Lung (tissue), 12 donors: ENCODE measurements around the gene TMPRSS3. TPM values are rescaled to one million over a fixed set of nuclear protein-coding genes. Genes with fewer than 3 reads are reported as not detected.

Experiments used
- ATAC-seq: fragments of 200-7000 bp; cut with Tn5 transposase; one replicate; pipeline ENCODE4 v1.9.1; 2020; ENCODE audit warnings: moderate number of reproducible peaks; ENCODE audit not compliant: insufficient read depth, low FRiP score
- DNase-seq, 3 donors: peaks; one replicate each; pipeline ENCODE4 v3.0.0-alpha.2; 2013 to 2017
- H3K27ac ChIP-seq, 2 donors: one replicate each; pipeline ENCODE4 v1.5.1; 2013; ENCODE audit warnings: mild to moderate bottlenecking in 2 of 2, moderate library complexity in 2 of 2, control low read depth in 1 of 2, inconsistent platforms in 1 of 2, low read depth in 1 of 2, low read length in 1 of 2
- H3K27me3 ChIP-seq, 3 donors: one replicate each; pipeline ENCODE4 v1.5.1; 2013; ENCODE audit warnings: low read length in 2 of 3; ENCODE audit not compliant: control insufficient read depth in 3 of 3, insufficient read depth in 3 of 3
- H3K36me3 ChIP-seq, 4 donors: one replicate each; pipeline ENCODE4 v1.5.1; 2013; ENCODE audit warnings: low read length in 4 of 4, mild to moderate bottlenecking in 1 of 4, moderate library complexity in 1 of 4; ENCODE audit not compliant: control insufficient read depth in 4 of 4, insufficient read depth in 4 of 4
- H3K4me1 ChIP-seq, 5 donors: one replicate each; pipeline ENCODE4 v1.5.1; 2013; ENCODE audit warnings: low read length in 5 of 5, mild to moderate bottlenecking in 2 of 5, moderate library complexity in 1 of 5; ENCODE audit not compliant: control insufficient read depth in 5 of 5, insufficient read depth in 5 of 5
- H3K4me3 ChIP-seq: one replicate; pipeline ENCODE4 v1.5.1; 2013; ENCODE audit warnings: mild to moderate bottlenecking, control low read depth, moderate library complexity
- H3K9ac ChIP-seq, 2 donors: one replicate each; pipeline ENCODE4 v1.5.1; 2013; ENCODE audit warnings: low read length in 2 of 2, control low read depth in 1 of 2; ENCODE audit not compliant: insufficient read depth in 1 of 2
- H3K9me3 ChIP-seq, 4 donors: one replicate each; pipeline ENCODE4 v1.5.1; 2013; ENCODE audit warnings: low read length in 3 of 4, mild to moderate bottlenecking in 1 of 4, moderate library complexity in 1 of 4; ENCODE audit not compliant: control insufficient read depth in 4 of 4, insufficient read depth in 3 of 4
- WGBS, 2 donors: extraction: QIAGEN DNeasy Blood & Tissue Kit; methylation state at CpG; one replicate each; pipeline ENCODE4 v1.1.7; 2013; 5-methylcytosine and 5-hydroxymethylcytosine counted together
- polyA plus RNA-seq, 2 donors: library from polyadenylated mRNA; stranded (reverse); fragments of 200-250 nt; gene quantifications; one replicate each; pipeline ENCODE4 v1.2.1, GENCODE V29; 2013
- total RNA-seq, 2 donors: library from RNA; depleted of rRNA in 1 of 2; stranded (reverse); fragments of >200 nt in 1 of 2; gene quantifications; one replicate each; pipeline ENCODE4 v1.2.1, GENCODE V29; 2014 to 2021
- TF ChIP-seq, protein P1 (sequence below): IDR thresholded peaks from 2 replicates; pipeline ENCODE4 v1.5.1; 2012; ENCODE audit warnings: mild to moderate bottlenecking; ENCODE audit errors: control extremely low read depth, extremely low read depth
- donor health status: control.
- donor health status: control.
- donor health status: Bipolar disorder and iron deficiency.
- donor health status: healthy.
- donor health status: DM: yes; HTN: yes; CAD: no.

TMPRSS3 gene
- total and polyA plus RNA-seq, 4 donors, result 2.1 to 7.9 (median 4.2) TPM

DNA sequence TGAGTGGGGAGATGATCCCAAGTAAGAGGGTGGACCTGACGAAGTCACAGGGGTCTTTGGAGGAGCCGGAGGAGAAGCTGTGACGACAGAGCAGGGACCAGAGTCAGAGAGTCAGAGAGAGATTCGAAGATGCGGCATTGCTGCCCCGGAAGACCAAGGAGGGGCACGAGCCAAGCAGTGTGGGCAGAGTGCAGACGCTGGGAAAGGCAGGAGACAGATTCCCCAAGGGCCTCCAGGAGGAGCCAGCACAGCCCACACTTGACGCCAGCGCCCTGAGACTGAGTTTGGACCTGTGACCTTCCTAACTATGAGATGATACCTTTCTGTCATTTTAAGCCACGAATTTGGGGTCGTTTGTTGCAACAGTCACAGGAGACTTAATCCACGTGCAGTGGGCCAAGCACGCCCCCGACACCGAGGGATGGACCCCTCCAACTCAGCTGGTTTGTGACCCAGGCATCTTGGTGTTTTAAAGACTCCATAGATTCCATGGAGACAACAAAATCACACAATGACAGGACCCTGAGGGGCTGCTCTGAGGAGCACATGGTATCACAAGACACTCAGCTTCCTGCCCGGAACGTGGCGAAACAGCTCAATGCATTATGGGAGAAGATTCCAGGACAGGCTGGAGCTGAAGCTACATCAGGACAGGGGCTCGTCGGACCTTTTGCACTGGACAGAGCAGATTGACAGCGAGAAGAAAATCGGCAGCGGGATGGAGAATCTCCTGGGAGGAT lies 18.5 kb downstream of the TMPRSS3 start:
- no peak overlapping the region for H3K27ac ChIP-seq
- 87% methylated on average over 24 of the region's 24 CpGs for WGBS, 2 donors
- H3K9ac ChIP-seq, result no peak overlapping the region
- peaks cover 0 to 5% (median 1%) of the 10 kb centered on the region in 4 donors for H3K9me3 ChIP-seq
- ATAC-seq (no peak), DNase-seq (no peak)
- TF ChIP-seq, protein P1, sequence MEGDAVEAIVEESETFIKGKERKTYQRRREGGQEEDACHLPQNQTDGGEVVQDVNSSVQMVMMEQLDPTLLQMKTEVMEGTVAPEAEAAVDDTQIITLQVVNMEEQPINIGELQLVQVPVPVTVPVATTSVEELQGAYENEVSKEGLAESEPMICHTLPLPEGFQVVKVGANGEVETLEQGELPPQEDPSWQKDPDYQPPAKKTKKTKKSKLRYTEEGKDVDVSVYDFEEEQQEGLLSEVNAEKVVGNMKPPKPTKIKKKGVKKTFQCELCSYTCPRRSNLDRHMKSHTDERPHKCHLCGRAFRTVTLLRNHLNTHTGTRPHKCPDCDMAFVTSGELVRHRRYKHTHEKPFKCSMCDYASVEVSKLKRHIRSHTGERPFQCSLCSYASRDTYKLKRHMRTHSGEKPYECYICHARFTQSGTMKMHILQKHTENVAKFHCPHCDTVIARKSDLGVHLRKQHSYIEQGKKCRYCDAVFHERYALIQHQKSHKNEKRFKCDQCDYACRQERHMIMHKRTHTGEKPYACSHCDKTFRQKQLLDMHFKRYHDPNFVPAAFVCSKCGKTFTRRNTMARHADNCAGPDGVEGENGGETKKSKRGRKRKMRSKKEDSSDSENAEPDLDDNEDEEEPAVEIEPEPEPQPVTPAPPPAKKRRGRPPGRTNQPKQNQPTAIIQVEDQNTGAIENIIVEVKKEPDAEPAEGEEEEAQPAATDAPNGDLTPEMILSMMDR, result no peak
- no peaks in the 10 kb centered on the region for H3K27me3 ChIP-seq
- H3K36me3 ChIP-seq, result no peaks in the 10 kb centered on the region
- H3K4me1 ChIP-seq, result peaks cover 0 to 7% (median 0%) of the 10 kb centered on the region in 5 donors
- H3K4me3 ChIP-seq, result no peak overlapping the region

DNA sequence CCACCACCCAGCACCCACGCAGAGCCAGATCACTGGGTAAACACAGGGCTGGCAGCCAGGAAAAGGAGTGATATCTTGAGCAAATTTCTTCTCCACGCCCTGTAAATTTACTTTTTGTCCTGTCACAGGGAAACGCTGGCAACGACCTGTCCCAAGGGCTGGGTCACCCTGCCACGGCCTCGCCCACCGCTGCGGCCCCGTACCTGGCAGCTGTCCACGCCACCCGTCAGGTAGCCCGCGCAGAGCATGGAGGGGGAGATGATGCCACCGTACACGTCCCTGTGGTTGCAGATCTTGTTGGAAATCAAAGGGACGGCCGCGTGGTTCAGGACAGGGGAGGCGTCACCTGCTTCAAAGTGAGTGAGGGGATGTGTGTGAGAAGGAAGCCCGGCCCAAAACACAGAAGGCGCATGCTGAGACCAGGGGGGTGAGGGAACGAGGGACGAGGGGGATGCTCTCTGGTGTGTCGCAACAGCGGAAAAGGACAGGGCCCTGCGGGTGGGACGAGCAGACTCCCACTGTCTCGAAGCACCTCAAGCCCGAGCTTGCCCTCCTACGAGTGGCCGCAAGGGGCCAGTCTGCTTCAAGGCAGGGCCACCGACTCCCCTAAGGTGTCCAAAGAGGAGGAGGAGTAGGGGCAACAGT lies 19.4 kb downstream of the TMPRSS3 start:
- DNase-seq (no peak), ATAC-seq (no peak)
- TF ChIP-seq, protein P1, result no peak
- Histone ChIP-seq H3K27ac (no peak overlapping the region), H3K4me3 (no peak overlapping the region), H3K9me3 (no peaks in the 10 kb centered on the region), H3K36me3 (no peaks in the 10 kb centered on the region), H3K9ac (no peak overlapping the region), H3K4me1 (peaks cover 0 to 12% (median 0%) of the 10 kb centered on the region in 5 donors), H3K27me3 (no peaks in the 10 kb centered on the region)
- WGBS, 2 donors, result 63 to 83% methylated on average over 32 of the region's 32 CpGs

DNA sequence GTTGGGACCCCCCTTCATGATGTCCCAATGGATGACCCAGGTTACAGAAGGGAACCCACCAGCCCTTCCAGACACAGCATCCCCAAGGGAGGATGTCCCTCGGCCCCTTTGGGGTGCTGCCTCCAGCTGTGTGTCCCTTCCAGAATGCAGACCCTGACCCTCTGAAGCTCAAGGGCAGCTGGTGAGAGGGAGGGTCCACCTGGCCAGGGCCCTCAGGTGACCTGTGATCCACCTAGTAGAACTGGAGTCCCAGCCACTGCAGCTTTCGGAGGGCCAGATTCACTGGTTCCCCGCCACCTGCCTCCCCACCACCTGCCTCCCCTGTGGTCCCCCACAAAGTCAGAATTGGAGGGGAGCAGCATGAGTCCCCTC lies 19.9 kb downstream of the TMPRSS3 start:
- TF ChIP-seq, protein P1, result no peak
- no peak overlapping the region for H3K4me3 ChIP-seq
- no peaks in the 10 kb centered on the region for H3K9me3 ChIP-seq
- DNase-seq, result no peak
- no peaks in the 10 kb centered on the region for H3K27me3 ChIP-seq
- WGBS, 2 donors, result 92 to 95% methylated on average over 3 of the region's 3 CpGs
- H3K9ac ChIP-seq, result no peak overlapping the region
- no peak for ATAC-seq
- no peak overlapping the region for H3K27ac ChIP-seq
- no peaks in the 10 kb centered on the region for H3K36me3 ChIP-seq
- peaks cover 0 to 12% (median 0%) of the 10 kb centered on the region in 5 donors for H3K4me1 ChIP-seq
